NCI-H2081 (cell line): ENCODE measurements around the gene ANKRD40CL.

Source experiments
- DNase-seq, 2 experiments: peaks; one replicate each; lab custom pipeline; 2025; lab: John Stamatoyannopoulos, UW

Gene ANKRD40CL

GRCh38 chr17:50712641-50713040, 54.7 kb downstream of the ANKRD40CL start:
- no peak for DNase-seq
